Liver (tissue), 9 donors: ENCODE results near the gene TGFBR1. TPM values are rescaled to one million over a fixed set of nuclear protein-coding genes. Genes with fewer than 3 reads are reported as not detected.

ENCODE experiments used
- DNase-seq: peaks from one replicate; pipeline ENCODE4 v3.0.0-alpha.2; 2017; ENCODE audit warnings: low spot score
- H3K27ac ChIP-seq, 2 donors: one replicate each; pipeline ENCODE4 v1.7.0; 2013; ENCODE audit warnings: inconsistent platforms in 2 of 2, low read length in 2 of 2, control low read depth in 1 of 2, low read depth in 1 of 2, mild to moderate bottlenecking in 1 of 2
- H3K27me3 ChIP-seq, 4 donors: one replicate each; pipeline versions ENCODE4 v1.6.1 to v1.7.0; 2013; ENCODE audit warnings: low read length in 3 of 4, inconsistent platforms in 1 of 4, mild to moderate bottlenecking in 1 of 4, moderate library complexity in 1 of 4; ENCODE audit not compliant: control insufficient read depth in 4 of 4, insufficient read depth in 4 of 4
- H3K36me3 ChIP-seq, 4 donors: one replicate each; pipeline versions ENCODE4 v1.6.1 to v1.7.0; 2013; ENCODE audit warnings: low read length in 3 of 4, mild to moderate bottlenecking in 3 of 4, low read depth in 1 of 4, moderate library complexity in 1 of 4; ENCODE audit not compliant: control insufficient read depth in 4 of 4, insufficient read depth in 3 of 4
- H3K4me1 ChIP-seq, 4 donors: one replicate each; pipeline versions ENCODE4 v1.6.1 to v1.7.0; 2013; ENCODE audit warnings: low read length in 3 of 4, mild to moderate bottlenecking in 3 of 4, moderate library complexity in 1 of 4; ENCODE audit not compliant: control insufficient read depth in 4 of 4, insufficient read depth in 4 of 4
- H3K4me3 ChIP-seq, 3 donors: one replicate each; pipeline versions ENCODE4 v1.6.1 to v1.7.0; 2013; ENCODE audit warnings: low read length in 3 of 3, control low read depth in 1 of 3, low read depth in 1 of 3, mild to moderate bottlenecking in 1 of 3
- H3K9ac ChIP-seq, 2 donors: one replicate each; pipeline ENCODE4 v1.7.0; 2013; ENCODE audit warnings: low read length in 2 of 2, mild to moderate bottlenecking in 2 of 2, moderate library complexity in 2 of 2, control low read depth in 1 of 2, low read depth in 1 of 2
- H3K9me3 ChIP-seq, 4 donors: one replicate each; pipeline versions ENCODE4 v1.6.1 to v1.7.0; 2013; ENCODE audit warnings: low read length in 3 of 4; ENCODE audit not compliant: control insufficient read depth in 4 of 4
- CTCF ChIP-seq: fragments of 150-350 bp; IDR thresholded peaks from 2 replicates; pipeline ENCODE4 v1.5.1; 2017; ENCODE audit warnings: improper control_type of control experiment, low read depth, low read length; ENCODE audit not compliant: missing input control
- EGR1 ChIP-seq, 2 donors: IDR thresholded peaks; 2 replicates each; pipeline ENCODE4 v1.6.1; 2016 to 2018; ENCODE audit warnings: antibody characterized with exemption in 2 of 2, low read depth in 2 of 2
- FOXA1 ChIP-seq: IDR thresholded peaks from 2 replicates; pipeline ENCODE4 v1.6.1; 2016; ENCODE audit warnings: antibody characterized with exemption
- GABPA ChIP-seq, 2 donors: IDR thresholded peaks in 1 of 2; conservative IDR thresholded peaks in 1 of 2; 2 replicates each; pipeline ENCODE4 v1.6.1; 2016; ENCODE audit warnings: antibody characterized with exemption in 2 of 2, mild to moderate bottlenecking in 1 of 2, moderate library complexity in 1 of 2
- HNF4A ChIP-seq, 2 donors: conservative IDR thresholded peaks; 2 replicates each; pipeline ENCODE4 v1.6.1; 2016; ENCODE audit warnings: antibody characterized with exemption in 2 of 2, mild to moderate bottlenecking in 2 of 2
- SP1 ChIP-seq: IDR thresholded peaks from 2 replicates; pipeline ENCODE4 v1.6.1; 2018; ENCODE audit warnings: antibody characterized with exemption, mild to moderate bottlenecking
- YY1 ChIP-seq: IDR thresholded peaks from 2 replicates; pipeline ENCODE4 v1.6.1; 2016; ENCODE audit warnings: antibody characterized with exemption, mild to moderate bottlenecking
- WGBS: extraction: QIAGEN DNeasy Blood & Tissue Kit; methylation state at CpG from one replicate; pipeline ENCODE4 v1.1.7; 2013; 5-methylcytosine and 5-hydroxymethylcytosine counted together
- polyA plus RNA-seq, 2 donors: library from polyadenylated mRNA; stranded (reverse) in 1 of 2; unstranded in 1 of 2; fragments of 200-250 nt in 1 of 2; fragments of >200 nt in 1 of 2; fragmentation: Nextera tagmentation in 1 of 2; extraction: Ambion mirVana in 1 of 2; gene quantifications; one replicate each; pipeline versions ENCODE4 v1.2.1 to v1.2.3, GENCODE V29; 2013 to 2015
- total RNA-seq, 2 donors: library from RNA; depleted of rRNA; stranded (reverse); fragments of >200 nt; gene quantifications; one replicate each; pipeline ENCODE4 v1.2.3, GENCODE V29; 2014
- TF ChIP-seq, protein P1 (sequence below): IDR thresholded peaks from 2 replicates; pipeline ENCODE4 v1.6.1; 2016; ENCODE audit warnings: antibody characterized with exemption, mild to moderate bottlenecking
- donor health status: healthy.
- donor health status: healthy.
- donor health status: healthy.
- donor health status: healthy.
- donor health status: healthy.

The TGFBR1 gene
- total and polyA plus RNA-seq, 4 donors, result 3.1 to 18.2 (median 11.0) TPM

GRCh38 chr9:99079542-99079941, 25.4 kb upstream of the TGFBR1 start (continued):
- TF ChIP-seq CTCF (no peak), EGR1 (IDR thresholded peaks at IDR 0.05; ENCODE audit: low read depth in 2 of 2) (no peak), HNF4A (conservative IDR thresholded peaks at IDR 0.05) (no peak), YY1 (no peak)

DNA sequence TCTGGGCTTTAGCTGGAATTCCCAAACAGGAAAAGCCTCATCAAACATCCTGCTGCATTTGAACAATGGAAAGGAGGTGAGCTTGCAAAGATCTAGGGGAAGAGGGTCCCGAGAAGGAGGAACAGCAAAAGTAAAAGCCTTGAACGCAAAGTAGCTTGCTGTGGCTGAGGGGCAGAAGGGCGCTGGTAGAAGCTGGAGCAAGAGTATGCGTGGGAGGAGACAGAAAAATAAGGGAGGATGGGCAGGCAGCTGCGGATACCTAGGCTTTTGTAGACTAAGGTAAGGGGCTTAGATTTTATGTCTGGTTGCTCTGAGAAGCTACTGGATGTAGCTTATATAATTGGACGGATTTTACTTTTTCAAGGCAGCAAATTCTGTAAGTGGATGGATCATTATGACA, 21.9 kb upstream of the TGFBR1 start:
- Histone ChIP-seq H3K27me3 (peaks cover 0 to 7% (median 1%) of the 10 kb centered on the region in 4 donors), H3K36me3 (no peaks in the 10 kb centered on the region), H3K9ac (no peak overlapping the region), H3K27ac (no peak overlapping the region), H3K4me3 (no peak overlapping the region), H3K9me3 (no peaks in the 10 kb centered on the region), H3K4me1 (no peaks in the 10 kb centered on the region)
- no peak for DNase-seq
- WGBS, result 72% methylated on average over 6 of the region's 6 CpGs
- TF ChIP-seq SP1, result no peak
- no peak for TF ChIP-seq GABPA (IDR thresholded peaks at IDR 0.05 in 1 of 2, conservative IDR thresholded peaks at IDR 0.05 in 1 of 2)
- TF ChIP-seq EGR1 (IDR thresholded peaks at IDR 0.05; ENCODE audit: low read depth in 2 of 2), result no peak

GRCh38 chr9:99085949-99086948, 18.7 kb upstream of the TGFBR1 start:
- Histone ChIP-seq H3K9ac (no peak overlapping the region), H3K27ac (no peak overlapping the region), H3K36me3 (no peaks in the 10 kb centered on the region), H3K4me3 (no peak overlapping the region), H3K4me1 (no peaks in the 10 kb centered on the region), H3K9me3 (peaks cover 2 to 5% (median 4%) of the 10 kb centered on the region in 4 donors), H3K27me3 (peaks cover 0 to 3% (median 0%) of the 10 kb centered on the region in 4 donors)
- TF ChIP-seq FOXA1 (no peak), CTCF (no peak), GABPA (IDR thresholded peaks at IDR 0.05 in 1 of 2, conservative IDR thresholded peaks at IDR 0.05 in 1 of 2) (no peak), YY1 (no peak), HNF4A (conservative IDR thresholded peaks at IDR 0.05) (no peak), SP1 (no peak)
- TF ChIP-seq, protein P1, sequence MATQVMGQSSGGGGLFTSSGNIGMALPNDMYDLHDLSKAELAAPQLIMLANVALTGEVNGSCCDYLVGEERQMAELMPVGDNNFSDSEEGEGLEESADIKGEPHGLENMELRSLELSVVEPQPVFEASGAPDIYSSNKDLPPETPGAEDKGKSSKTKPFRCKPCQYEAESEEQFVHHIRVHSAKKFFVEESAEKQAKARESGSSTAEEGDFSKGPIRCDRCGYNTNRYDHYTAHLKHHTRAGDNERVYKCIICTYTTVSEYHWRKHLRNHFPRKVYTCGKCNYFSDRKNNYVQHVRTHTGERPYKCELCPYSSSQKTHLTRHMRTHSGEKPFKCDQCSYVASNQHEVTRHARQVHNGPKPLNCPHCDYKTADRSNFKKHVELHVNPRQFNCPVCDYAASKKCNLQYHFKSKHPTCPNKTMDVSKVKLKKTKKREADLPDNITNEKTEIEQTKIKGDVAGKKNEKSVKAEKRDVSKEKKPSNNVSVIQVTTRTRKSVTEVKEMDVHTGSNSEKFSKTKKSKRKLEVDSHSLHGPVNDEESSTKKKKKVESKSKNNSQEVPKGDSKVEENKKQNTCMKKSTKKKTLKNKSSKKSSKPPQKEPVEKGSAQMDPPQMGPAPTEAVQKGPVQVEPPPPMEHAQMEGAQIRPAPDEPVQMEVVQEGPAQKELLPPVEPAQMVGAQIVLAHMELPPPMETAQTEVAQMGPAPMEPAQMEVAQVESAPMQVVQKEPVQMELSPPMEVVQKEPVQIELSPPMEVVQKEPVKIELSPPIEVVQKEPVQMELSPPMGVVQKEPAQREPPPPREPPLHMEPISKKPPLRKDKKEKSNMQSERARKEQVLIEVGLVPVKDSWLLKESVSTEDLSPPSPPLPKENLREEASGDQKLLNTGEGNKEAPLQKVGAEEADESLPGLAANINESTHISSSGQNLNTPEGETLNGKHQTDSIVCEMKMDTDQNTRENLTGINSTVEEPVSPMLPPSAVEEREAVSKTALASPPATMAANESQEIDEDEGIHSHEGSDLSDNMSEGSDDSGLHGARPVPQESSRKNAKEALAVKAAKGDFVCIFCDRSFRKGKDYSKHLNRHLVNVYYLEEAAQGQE, result no peak
- no peak for DNase-seq
- WGBS, result 84% methylated on average over 12 of the region's 12 CpGs
